GM18868 (cell line): Measurements from ENCODE around the gene CX3CR1.
"Not testable (repeated sequence)": the region's sequence is repeated elsewhere in the genome, so short reads cannot be mapped to it uniquely, and the experiment has no call there.

ENCODE experiments used
- ATAC-seq: cut with Tn5 transposase; IDR thresholded peaks from one replicate; pipeline ENCODE4 v1.9.1; 2021; ENCODE audit warnings: mild to moderate bottlenecking, moderate library complexity; ENCODE audit not compliant: unreplicated experiment

The CX3CR1 gene

DNA sequence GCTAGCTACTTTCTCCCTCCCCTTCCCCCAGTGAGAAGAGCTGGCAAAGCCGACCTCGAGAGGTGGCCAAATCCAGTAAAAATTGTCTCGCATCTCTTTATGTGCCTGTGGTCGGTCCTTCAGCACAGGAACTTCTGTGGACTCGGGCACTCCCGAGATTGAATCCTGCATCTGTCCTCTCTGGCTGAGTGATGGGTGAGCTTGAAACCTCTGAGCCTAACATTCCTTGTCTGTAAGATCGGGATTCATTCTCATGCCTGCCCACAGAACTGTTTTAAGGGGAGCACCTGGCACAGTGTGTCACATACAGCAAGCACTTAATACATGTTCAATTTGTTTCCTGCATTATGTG, 11.3 kb downstream of the CX3CR1 start:
- no peak for ATAC-seq

DNA sequence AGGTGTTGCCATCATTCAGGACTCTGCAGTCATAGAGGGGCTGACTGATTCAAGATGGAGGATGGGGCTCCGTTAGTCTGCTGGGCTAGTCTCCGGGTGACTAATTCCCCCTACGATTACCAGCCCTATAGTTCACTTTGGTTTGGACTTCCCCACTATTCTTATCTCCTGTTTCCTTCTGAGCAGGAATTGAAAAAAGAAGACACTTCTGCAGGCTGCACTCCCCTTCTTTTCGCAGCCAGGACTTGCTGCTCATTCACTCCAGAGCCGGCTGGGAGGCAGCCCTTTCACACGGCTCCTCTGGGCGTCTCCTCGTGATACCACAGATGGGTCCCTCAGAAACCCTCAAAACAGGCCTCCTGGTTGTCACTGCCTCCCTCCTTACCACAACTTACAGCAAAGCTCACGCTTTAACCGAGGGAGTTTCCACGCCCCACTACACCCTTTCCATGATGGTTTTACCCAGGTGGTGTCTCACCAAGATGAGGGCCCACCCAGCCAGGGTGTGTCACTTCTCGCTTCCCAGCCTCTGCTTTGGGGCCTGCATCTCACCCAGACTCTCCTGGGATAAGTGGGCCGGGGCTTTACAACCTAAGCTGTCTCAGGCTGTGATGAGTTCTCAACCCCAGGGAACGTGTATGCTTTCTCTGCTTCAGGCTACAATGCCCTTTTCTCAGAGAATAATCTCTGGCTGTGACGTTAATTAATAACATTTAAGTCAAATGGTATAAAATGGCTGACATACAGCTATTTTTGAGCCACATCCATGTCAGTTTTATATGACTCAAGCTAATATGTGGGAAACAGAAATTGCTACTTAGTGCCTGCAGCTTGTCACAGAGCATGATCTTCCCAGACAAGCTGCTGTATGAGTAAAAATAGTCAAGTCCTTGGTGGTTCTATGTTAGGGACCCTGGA, 11.9 kb downstream of the CX3CR1 start:
- ATAC-seq: peak; percentile 78

DNA sequence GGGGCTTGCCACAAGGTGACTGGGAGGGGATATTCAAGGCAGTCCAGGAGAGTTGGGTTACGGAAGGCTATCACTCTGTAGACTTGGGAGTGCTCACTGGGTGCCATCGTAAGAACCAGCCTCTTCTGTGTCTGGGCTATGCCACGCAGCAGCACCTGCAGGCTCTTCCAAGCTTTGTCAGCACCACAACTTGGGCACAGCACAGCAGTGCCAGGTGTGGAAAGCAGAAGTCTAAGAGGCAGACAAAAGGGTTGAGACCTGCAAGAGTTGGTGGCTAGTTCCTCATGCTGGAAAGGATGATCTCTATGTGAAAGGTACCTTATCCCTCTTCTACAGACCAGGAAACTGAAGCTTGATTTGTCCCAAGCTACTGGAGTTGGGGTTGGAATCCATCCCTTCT, 15.8 kb downstream of the CX3CR1 start:
- no peak for ATAC-seq

DNA sequence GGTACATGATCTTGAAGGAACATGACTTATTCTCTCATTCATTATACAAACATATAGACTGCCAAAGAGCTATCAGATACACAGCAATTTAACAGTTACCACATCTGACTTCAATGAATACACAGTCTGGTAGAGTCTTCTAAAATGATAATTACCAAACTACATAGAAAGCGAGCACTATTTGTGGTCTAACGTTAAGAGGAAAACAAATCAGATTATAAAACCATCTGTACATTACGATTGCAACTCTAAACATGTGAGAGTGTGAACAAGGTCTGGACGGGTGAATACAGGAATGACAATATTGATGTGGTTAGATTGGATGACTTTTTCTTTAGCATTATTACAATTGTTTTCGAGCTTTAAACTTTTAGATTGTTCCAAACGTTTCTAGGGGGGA, 16.3 kb downstream of the CX3CR1 start:
- no peak for ATAC-seq

DNA sequence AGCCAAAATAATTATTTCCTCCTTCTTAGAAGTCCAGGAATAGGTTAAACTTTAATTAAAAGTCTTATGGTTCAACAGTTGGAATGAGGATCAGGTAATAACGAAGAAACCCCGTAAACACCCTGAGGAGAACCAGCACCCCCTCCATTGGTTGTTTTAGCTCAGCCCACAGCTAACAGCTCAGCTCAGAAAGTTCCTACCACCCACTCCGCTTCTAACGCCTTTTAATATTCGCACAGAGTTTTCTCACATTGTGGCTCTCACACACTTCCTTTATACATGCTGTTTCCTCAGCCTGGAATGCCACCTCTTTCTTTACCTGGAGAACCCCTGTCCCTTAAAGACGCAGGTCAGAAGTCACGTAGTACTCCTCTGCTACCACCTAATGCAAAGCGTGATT, 17.0 kb downstream of the CX3CR1 start:
- ATAC-seq: no peak

DNA sequence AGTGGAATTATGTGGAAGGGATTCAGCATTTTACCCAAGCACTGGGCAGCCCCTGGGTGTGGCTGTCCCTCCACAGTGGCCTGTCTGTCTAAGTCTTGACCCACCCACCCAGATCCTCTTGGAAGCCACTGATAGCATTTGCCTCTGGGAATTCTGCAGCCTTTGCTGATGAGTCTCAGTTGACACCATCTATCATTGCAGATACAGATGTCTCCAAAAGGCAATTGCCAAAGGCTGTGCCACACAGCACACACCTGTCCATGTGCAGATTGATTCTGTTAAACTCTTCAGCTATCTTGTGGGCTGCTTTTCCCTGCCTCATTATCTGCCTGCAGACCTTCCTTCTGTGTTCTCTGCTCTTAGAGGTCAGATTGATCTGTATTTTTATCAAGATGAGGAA, 18.1 kb downstream of the CX3CR1 start:
- no peak for ATAC-seq

DNA sequence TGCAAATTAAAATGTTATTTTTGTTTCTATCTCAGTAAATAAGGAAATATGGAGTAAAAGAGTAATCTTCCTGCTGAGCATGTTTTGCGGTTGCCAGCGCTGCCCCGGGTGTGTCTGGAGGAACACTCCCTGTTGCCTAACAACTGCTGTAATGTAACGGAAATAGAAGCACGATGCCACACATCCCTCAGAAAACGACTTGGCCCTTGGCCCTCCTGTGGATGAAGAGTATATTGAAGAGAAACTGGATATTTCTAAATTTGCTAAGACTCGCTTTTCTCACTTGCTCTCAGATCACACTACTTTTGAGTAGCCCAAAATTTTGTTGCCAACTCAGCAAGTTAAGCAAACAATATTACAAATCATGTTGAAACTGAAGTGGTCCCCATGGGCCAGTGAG, 18.9 kb downstream of the CX3CR1 start:
- peak; percentile 78 for ATAC-seq

DNA sequence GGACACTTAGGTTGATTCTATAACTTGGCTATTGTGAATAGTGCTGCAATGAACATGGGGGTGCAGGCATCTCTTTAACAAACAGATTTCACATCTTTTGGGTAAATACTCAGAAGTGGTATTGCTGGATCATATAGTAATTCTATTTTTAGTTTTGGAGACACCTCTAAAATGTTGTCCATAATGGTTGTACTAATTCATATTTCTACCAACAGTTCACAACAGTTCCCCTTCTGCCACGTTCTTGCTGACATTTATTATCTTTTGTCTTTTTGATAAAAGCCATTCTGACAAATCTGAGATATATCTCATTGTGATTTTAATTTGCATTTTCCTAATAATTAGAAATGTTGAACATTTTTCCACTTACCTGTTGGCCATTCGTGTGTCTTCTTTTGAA, 19.5 kb downstream of the CX3CR1 start:
- ATAC-seq: no peak

DNA sequence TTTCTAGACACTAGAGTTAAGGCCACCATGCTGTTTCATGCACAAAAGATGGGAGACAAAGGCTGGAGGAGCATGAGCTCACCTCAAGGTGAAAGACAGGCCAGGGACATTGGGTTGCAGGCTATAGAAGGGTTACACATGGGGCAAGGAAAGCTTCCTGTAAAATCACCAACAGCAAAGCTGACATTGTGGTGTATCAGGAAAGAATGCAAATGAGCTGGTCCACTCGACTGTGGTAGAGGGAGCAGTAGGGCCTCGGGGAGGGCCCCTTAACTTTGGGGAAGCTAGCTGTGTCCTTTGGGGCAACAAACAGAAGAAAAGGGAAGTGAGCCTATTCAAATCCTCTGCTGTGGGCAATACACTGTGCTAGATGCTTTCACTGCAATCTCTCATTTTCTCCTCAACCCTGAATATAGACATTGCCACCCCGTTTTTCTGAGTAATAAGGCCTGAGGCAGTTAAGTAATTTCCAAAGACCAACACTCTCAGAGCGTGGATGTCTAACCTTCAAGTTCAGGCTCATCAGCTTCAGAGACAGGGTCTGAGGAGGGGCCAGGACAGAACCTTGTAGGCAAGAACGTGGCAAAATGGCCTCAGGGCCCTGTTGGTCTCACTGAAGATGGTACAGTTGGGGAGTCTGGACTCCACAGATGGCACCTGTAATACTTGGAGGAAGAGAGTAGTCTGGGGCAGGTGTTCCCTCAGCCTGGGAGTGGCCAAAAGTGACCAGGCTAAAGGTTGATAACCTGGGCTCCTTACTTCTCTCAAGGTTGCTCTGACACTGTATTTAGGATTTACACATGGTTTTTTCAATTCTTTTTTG, 24.1 kb downstream of the CX3CR1 start:
- ATAC-seq: peak; percentile 98

DNA sequence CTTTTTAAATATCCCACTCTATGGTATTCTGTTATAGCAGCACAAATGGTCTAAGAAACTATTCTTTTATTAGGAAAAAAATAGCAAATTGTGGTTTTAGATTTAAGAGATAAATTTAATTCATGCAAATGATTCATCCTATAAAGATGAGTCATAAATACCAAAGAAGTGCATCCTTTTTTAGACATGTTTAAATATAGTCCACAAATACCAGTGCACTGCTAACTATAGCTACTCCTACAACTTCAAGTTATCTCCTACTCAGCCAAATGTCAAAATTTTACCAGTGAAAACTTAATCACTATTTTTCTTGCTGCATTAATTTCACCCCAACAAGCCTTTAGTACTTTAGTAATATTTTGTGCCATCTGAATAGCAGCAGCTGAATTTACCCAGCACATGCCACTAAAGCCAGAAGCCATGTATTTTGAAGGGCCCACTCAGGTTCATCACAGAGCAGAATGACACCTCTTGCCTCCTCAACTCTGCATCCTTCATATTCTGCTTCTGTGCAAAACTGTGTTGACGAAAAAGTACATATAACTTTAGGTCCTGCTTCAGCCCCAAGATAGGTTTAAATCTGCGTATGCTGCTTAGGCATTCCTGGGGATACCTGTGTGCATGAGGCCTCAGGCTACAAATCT, 24.9 kb downstream of the CX3CR1 start:
- no peak for ATAC-seq

DNA sequence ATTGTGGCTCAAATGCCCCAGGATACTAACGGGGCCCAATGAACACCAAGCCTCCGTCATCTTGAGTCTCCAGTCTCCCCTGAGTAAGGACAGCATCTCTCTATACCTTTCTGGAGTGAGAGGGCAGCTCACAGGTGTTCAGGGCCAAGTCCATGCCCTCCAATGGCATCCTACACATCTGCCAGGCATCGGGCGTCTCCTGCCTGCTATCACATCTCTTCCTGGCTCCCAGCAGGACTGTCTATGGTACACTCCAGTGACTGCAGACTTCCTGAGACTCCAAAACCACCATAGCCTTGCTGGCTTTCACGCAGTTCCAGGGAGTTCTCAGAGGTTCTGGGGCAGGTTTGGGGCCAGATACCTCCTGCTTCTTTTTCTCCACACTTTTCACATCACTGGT, 28.3 kb downstream of the CX3CR1 start:
- ATAC-seq: no peak

DNA sequence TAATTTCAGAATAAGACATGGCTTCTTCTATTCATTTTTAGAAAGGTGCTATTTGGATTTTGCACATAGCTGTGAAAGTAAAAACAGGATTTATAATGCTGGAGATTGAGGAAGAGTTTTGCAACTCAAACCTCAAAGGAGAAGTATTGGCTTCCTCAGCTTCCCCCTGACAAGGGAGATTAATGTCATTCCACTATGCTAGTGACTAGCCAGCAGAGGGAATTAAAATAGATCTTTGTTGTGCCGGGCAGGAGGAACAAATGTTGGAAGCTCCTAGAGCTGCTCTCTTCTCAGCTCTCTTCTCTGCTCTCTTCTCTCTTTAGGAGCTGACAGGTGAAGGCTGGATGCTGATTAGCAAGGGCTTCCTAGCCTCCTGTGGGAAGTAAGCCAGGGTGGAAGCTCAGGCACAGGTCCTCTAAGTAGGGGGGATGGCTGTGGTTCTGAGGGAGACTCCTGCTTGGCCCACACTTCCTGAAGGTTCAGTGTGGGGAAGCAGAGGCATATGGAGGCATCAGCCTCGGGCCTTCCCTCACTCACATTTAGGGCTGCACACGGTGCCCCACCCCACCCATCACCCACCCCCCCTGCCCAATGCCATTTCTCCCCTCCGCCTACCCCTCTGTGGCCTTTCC, 29.6 kb downstream of the CX3CR1 start:
- ATAC-seq: no peak

DNA sequence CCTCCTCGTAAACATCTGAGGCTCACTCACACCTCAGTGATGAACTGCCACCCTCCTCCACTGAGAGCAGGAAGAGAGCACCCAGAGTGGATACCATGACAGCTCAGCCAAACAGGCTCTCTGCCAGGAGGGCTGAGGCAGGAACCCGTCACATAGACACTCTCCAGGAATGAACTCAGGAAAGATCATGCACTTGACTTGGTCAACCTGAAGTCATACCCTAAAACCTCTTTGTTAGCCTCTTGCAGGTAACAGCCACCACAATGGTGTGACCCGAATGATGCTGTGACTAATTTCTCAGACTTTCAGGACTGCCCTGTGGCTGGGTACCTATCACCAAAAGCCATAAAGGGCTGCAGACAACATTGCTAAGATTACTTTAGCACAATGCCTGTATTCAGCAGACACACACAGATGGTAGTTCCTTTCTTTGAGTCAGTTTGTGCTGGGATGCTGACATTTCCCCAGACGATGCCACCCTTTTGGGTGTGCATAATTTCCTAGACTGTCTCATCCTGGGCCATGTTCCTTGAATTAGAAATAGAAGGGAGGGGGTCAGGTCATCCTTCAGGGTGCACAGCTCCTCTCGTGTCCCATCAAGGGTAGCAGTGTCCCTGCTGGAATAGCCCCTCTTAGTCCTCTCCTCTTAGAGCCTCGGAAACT, 30.3 kb downstream of the CX3CR1 start:
- ATAC-seq: peak; percentile 70

DNA sequence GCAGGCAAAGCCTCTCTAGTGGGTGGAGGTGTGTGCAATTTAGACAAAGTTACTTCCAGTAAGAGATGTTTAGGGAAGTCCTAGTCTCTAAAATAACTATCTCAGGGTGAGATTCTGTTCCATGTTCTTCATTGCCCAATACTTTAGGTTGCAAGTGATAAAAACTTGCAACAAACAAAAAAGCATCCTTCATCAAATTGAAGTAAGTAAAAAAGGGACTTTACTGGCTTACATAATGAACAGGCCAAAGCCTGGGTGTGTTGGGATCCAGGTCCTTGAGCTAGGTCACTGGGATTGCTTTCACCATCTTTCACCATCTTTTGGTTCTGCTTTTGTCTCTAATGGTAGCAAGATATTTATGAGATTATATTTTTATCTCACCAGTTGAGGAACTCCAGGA, 38.3 kb downstream of the CX3CR1 start:
- ATAC-seq: no peak

DNA sequence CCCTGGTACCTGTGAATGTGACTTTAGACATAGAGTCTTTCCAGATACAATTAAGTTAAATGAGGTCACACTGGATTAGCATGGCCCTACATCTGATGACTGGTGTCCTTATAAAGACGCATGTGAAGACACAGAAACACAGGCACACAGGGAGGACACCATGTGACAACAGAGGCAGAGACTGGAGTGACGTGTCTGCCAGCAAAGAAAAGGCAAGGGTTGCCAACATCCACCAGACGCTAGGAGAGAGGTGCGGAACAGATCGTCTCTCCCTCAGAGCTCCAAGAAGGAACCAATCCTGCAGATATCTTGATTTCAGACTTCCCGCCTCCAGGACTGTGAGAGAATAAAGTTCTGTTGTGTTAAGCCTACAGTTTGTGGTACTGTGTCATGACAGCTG, 42.8 kb downstream of the CX3CR1 start:
- no peak for ATAC-seq

DNA sequence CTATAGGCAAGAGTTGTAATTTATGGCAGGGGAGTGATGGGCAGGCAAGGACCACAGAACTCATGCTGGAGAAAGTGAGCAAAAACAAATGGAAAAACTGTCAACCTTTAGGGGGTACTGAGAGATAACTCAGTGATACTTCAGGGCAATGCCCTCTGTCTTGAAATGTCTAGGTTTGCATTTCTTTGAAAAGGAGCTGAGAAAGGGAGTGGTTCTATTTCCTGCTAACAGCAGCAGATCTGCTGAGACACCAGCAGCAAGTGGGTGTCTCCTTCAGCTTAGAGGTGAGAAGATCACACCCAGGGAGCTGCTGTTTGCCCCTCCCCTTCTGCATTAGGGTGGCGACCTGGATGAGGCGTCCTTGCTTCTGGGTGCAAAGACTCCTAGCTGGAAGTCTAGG, 45.2 kb downstream of the CX3CR1 start:
- no peak for ATAC-seq

DNA sequence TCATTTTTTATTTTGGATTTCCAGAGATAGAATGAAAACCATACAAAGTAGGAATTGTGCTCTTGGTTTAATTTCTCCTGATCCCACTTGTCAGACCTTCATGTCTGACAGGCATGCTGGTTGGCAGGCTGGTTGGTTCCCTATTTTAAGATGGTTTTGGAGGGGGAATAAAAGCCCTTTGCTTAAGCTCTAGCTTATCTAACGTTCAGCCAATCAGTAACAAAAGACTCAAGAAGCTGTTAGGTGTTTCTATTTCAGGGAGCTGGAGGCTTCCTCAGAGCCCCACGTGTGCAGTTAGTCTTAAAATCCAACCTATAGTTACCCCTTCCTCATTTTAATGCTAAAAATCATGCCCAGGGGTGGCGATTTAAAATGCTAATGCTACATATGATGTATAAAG, 47.0 kb downstream of the CX3CR1 start:
- ATAC-seq: no peak

DNA sequence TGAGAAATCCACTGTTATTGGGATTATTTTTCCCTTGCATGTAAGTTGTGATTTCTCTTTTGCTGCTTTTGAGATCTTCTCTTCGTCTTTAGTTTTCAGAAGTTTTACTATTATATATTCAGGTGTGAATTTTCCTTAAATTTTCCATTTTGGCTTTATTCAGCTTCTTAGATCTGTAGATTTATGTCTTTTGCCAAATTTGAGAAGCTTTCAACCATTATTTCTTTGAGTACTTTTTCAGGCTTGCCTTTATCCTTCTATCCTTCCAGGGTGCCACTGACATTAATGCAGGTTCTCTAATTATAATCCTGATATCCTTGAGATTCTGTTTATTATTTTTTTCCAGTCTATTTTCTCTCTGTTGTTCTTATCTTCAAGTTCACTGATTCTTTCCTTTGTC, 49.4 kb downstream of the CX3CR1 start:
- ATAC-seq: no peak

DNA sequence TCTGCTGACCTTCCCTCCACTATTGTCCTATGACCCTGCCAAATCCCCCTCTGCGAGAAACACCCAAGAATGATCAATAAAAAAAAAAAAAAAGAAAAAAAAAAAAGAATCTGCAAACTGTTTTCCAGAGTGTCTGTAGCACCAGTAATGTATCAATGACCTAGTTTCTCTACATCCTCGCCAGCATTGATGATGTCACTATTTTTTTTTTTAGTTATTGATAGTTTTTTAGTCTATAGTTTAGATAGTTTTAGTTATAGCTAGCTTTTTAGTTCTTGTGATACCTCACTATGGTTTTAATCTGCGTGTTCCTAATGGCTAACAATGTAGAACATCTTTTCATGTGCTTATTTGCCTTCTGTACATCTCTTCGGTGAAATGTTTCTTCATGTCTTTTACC, 51.3 kb downstream of the CX3CR1 start:
- ATAC-seq: no peak

DNA sequence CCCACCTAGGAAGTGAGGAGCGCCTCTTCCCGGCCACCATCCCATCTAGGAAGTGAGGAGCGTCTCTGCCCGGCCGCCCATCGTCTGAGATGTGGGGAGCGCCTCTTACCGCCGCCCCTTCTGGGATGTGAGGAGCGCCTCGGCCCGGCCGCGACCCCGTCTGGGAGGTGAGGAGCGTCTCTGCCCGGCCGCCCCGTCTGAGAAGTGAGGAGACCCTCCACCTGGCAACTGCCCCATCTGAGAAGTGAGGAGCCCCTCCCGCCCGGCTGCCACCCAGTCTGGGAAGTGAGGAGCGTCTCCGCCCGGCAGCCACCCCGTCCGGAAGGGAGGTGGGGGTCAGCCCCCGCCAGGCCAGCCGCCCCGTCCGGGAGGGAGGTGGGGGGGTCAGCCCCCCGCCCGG, 52.2 kb downstream of the CX3CR1 start:
- ATAC-seq: not testable (repeated sequence)
